Activated gamma-delta T cell treated with Interleukin-2 at 50 U/mL for 16 hours (primary cell): ENCODE data around the gene VWC2.
"Not testable (repeated sequence)": the region's sequence is repeated elsewhere in the genome, so short reads cannot be mapped to it uniquely, and the experiment has no call there.

Source experiments
- DNase-seq: peaks from one replicate; pipeline ENCODE4 v3.0.0-alpha.2; 2020

Gene VWC2

DNA sequence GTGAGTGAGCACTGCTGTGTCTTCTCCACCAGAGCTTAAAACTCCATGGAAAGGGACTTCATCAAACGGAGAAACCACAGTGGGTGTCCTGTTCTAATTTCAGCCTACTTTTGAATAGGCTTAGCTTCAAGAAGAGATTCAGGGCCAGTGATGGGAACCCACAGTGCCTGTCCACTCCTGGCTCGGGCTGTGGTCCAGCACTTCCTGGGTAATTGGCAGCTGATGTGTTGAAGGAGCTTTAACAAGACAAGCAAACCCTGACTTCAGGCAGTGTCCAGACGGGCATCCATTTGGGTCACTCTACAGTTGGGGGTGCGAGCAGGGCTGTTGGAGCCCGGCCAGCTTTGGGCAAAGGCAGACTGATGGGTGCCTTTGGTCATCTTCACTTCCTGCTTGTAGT, 14.5 kb downstream of the VWC2 start:
- no peak for DNase-seq

DNA sequence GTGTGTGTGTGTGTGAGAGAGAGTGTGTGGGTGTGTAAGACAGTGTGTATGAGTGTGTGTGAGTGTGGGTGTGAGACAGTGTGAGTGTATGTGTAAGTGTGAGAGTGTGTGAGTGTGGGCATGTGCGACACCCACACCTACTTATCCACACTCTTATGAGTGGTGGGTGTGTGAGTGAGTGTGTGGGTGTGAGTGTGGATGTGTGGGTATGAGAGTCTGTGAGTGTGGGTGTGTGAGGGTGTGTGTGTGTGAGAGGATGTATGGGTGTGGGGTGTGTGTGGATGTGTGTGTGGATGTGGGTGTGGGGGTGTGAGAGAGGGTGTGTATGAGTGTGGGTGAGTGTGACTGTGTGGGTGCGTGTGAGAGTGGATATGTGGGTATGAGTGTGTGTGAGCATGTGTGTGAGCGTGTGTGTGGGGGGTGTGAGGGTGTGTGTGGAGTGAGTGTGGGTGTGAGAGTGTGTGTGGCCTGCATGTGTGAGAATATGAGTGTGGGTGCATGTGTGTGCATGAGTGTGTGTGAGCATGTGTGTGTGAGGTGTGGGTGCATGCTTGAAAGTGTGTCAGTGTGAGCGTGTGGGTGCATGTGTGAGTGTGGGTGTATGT, 15.1 kb downstream of the VWC2 start:
- no peak for DNase-seq

DNA sequence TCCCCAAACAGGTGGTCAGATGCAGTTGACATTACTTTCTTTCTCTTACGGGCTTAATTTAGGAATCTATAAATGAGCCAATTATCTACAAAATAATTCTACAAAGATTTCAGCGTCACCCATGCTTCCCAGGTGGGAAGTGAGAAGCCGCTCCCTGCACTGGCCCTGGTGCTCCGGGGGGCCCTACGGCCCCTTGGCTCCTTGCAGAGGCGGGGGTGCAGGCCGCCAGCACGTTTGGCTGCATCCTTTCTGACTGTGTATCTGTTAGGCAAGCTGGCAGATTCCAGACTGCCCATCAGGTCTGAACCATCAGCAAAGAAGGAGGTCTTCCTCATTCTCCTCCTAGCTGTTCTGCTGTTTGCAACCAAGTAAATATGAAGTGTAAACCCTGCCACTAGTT, 16.3 kb downstream of the VWC2 start:
- DNase-seq = no peak

DNA sequence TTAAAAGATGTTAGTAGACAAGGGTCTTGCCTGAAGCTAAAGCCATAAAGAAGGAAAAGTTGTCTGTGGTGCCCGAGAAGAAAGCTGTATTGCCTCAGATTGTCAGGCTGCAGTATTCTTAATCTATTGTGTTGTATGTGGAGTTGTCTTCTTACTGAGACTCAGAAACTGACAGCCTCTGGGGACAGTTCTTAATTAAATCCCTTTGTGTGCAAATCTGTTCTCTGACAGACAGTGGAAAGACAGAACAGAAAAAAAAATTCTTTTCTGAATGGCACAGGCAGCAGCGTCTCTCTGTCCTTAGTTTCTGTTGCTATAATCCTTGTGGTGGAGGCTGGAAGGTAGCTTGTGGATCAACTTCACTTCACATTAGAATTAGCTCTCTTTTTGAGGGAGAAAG, 16.8 kb downstream of the VWC2 start:
- DNase-seq = no peak

DNA sequence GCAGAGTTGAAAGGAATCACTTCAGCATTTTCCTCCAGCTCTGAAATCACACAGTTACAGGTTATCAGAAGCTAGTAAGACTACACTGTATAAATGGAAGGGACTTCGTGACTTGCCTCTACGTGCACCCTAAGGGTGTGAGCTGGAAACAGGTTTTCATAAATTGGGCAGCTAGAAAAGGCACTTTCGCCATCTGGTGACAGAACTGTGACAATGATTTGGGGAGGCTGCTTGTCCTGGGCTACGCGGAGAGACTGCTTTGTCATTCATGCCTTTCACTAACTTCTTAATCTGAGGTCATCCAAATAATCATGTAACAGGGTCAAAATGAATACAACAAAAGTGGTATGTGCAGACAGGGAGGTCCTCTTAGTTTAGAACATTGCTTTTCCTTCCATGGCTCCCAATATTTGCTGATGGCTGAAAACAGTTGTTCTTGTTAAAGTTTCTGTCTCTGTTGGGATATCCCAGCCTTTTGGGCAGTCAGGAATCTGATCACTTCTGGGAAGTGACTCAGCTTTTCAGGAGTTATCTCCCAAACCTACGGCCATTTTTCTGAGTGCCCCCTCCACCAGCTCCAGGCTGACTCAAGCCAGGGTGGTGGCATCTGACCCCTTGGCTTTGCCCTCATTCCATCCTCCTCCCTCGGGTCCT, 17.8 kb downstream of the VWC2 start:
- no peak for DNase-seq

- no peak for DNase-seq
These were observed 24.7 kb downstream of the VWC2 start for GRCh38 chr7:49797987-49798660.

DNA sequence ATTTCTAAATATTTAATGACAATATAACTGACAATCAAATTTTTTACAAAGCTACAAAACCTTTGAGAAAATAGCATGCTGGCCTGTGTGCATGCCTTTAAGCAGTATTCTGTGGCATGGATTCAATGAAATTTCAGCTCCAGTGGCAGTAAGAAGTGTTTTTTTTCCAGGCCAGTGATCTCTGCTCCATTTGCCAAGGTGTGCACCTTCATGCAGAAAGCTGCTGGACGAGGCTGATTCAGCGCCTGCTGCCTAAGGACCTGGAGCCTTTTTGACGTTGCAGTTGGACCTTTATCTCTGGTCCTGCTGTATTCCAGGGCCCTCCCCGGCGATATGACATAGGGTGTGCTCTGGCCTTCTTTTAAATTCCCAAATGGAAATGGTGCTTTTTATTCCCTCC, 26.6 kb downstream of the VWC2 start:
- no peak for DNase-seq

GRCh38 chr7:49802600-49802999, 29.2 kb downstream of the VWC2 start:
- DNase-seq = no peak

DNA sequence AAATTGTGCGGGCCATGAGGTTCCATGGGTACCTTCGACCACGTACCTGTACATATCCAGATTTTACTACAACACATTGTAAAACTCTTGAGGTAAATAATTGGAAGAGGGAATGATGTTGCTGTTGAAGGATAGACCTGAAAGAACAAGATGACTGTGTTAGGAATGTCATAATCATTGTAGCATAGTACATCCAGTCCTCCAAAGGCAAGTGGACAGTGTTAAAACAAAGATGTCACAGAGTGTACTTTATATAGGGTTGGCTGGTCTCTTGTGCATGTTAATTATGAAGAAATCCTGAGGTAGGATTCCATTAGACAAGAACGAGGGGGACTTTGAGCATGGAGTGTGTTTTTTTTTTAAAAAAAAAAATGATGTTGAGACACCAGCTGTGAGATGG, 30.4 kb downstream of the VWC2 start:
- no peak for DNase-seq

DNA sequence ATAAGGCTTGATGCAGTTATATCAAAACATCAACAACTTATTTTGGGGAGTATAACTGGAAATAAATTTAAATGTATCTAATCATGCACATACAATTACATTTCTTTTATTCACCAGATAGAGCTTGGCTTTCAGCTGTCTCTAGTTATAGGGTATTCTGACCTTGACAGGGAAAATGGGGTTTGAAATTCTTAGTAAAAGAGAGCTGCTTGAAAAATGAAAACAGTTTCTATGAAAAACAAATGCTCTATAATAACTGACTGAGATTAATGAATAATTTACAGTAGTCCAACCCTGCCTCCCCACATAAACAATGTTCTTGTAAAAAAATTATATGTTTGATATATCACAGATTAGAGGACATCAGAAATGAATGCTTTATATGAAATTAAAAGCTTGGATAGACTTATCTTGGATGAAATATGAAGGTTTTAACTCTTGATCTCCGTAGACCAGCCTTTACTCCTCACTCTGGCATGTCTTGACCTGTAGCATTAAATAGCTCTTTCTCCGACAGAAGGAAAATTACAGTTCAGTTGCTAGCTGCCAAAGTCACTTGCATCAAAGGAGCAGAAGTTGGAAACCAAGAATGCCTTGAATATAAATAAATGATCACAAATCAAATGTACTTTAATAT, 32.1 kb downstream of the VWC2 start:
- no peak for DNase-seq

- DNase-seq = no peak
These were observed 39.1 kb downstream of the VWC2 start for GRCh38 chr7:49812534-49812933.

GRCh38 chr7:49817279-49817678, 43.8 kb downstream of the VWC2 start:
- DNase-seq = no peak

DNA sequence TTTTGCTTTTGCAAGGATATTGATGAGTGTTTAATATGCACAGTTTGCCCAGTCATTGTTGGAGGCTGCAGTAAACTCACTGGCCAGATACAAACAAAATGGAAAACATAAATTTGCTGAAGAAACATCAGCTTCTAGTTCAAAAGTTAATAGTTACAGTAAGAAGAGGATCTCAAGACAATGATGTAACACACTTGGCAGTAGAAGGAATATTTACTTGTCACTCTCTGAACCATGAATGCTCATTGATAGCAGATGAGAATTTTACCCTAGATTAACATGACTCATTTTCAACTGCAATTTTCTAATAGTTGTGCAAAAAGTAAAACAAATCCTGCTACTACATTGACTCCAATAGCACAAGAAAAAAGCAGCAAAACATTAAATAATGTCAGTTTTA, 47.7 kb downstream of the VWC2 start:
- DNase-seq = no peak

DNA sequence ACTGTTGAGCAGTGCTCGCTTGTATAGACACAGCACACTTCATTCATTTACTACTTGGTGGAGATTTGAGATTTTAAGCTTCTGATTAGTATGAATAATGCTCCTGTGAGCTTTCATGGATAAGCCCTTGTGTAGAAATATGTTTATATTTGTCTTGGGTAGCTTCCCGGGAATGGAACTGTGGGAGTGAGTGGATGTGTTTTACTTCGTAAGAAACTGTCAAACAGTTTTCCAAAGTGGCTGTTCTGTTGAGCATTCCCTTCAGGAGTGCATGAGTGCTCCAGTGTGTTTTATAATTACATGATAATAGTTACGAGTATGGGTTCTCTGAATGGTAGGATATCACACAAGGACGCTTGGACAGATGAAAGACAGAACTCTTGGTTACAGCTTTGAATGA, 49.4 kb downstream of the VWC2 start:
- no peak for DNase-seq

- DNase-seq = no peak
These were observed 50.1 kb downstream of the VWC2 start for GRCh38 chr7:49823566-49823965.

DNA sequence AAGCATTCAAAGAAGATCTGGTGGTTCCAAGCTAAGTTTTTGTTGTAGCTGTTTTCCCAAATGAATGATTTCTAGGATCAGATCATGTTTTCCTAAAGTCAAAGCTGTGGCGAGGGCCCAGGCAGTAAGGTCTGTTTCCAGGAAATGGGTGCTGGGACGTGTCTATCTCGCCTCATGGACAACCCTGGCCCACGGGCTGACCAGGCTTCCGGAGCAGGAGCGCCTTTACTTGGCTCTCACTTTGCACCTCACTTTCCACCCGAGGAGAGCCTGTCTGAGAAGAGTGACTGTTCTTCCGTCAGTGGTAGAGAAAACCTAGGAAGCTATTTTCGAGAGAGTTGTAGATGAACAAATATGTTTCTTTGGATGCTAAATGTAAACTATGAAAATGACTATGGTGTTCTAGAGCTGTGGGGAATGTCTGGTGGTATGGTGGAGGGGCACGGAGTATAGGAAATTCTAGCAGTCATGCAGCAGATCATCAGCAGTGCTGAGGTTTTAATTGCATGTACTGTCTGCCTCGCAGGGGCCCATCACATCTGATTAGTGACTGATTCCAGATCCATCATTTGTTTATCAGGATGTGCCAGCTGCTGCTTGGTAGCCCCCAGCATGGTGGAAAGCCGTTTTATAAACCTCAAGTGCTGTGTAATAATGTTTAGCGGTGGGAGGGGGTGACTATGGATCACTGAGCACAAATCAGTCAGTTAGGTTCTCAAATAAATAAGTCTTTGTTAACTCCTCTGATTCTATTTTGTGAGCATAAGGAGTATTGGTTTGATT, 66.6 kb downstream of the VWC2 start:
- no peak for DNase-seq

DNA sequence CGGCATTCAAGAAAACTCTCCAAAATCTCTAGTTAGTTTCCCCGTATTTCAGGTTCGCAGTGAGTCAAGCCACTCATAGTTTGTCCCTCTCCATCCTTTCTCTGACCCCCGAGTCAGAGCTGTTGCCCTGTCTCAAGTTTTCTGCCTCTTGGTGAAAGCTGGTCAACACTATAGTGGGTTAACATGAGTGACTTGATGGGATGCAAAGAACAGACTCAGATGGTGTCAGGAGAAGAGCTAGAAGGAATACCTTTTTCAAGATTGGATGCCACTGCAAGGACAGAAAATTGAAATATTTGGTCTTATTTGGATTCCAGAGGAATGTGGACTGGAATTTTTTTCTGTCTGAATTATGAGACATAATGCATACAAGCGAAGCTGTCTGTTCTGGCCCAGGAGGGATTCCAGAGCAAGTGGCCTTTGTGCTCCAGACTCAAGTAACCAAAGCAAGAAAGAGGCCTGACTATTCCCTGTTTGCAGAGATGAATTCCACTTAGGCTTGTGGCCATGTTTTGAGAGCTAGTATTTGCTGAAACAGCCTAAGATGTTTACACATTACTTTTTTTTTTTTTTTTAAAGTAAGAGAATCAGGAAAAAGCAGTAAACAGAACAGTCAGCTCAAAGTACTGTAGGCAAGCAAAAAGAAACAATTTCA, 67.4 kb downstream of the VWC2 start:
- no peak for DNase-seq

DNA sequence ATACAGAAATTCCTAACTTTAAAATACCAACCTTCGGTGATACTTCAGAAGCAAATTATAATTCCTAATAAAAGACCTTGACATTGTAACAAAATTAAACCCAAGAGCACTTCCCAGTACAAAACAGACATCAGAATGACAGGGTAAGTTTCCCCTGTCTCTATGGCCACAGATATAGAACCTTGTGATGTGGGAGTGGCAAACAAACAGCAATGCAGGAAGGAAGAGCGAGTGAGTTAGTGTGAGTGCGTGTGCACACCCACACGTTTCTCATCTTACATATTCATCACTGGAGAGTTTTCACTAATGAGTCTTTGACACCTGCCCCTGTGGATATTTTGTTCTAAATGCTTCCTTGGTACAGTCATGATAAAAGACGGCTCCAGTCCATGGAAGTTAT, 72.2 kb downstream of the VWC2 start:
- no peak for DNase-seq

GRCh38 chr7:49848211-49848841, 74.9 kb downstream of the VWC2 start:
- no peak for DNase-seq

DNA sequence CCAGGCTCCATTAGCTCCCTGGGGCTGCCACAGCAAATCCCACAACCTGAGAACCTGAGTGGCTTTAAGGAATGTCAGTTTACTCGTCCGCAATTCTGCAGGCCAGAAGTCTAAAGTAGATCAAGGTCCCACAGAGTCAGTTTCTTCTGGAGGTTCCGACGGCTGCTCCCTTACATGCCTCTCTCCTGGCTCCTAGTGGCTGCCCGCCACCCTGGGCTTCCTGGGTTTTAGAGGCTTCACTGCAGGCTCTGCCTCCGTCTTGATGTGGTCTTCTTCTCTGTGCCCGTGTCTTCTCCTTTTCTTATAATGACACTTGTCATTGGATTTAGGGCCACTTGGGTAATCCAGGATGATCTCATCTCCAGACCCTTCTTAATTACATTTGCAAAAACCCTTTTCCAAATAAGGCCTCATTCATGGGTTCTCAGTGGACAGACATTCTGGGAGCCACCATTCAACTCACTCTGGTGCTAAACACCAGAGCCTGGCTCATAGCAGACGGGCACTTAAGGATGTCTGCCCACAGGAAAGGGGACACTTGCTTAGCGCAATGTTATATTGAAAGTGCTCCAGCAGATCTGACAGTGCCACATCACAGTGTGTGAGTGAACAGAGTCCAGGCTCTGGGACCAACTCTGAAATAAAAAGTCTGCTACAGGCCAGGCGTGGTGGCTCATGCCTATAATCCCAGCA, 77.6 kb downstream of the VWC2 start:
- no peak for DNase-seq

DNA sequence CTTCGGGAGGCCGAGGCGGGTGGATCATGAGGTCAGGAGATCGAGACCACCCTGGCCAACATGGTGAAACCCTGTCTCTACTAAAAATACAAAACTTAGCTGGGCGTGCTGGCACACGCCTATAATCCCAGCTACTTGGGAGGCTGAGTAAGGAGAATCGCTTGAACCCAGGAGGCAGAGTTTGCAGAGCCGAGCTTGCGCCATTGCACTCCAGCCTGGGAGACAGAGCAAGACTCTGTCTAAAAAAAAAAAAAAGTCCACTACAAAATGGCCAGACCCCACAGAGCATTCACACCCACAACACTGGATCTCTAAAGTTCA, 78.1 kb downstream of the VWC2 start:
- DNase-seq = not testable (repeated sequence)
